IMR-90 (cell line): ENCODE data around the gene LRSAM1. TPM values are rescaled to one million over a fixed set of nuclear protein-coding genes. Genes with fewer than 3 reads are reported as not detected.
A peak's percentile ranks its signal among the peaks of the same experiment; 100 is the strongest.

Experiments used
- ATAC-seq: fragments of 200-7000 bp; cut with Tn5 transposase; 2 replicates; pipeline ENCODE4 v1.9.1; 2020; ENCODE audit warnings: low read depth, mild to moderate bottlenecking, moderate library complexity
- BruUV-seq: library from RNA; stranded (reverse); fragments of 400-500 nt; replicated peaks from 2 replicates; lab custom pipeline; 2021; lab: Mats Ljungman, UMichigan
- CTCF ChIA-PET: fragments of 300-600 bp; formaldehyde crosslinking; extraction: SDS; loops from one replicate; lab custom pipeline; 2021; ENCODE audit warnings: antibody characterized with exemption; lab: Yijun Ruan, JAX
- POLR2A ChIA-PET: fragments of 300-600 bp; sonication (Branson Sonifier 250); formaldehyde crosslinking; loops from one replicate; lab custom pipeline; 2022; ENCODE audit warnings: antibody characterized with exemption; ENCODE audit not compliant: unreplicated experiment; lab: Charles Lee
- DNase-seq: peaks from one replicate; pipeline ENCODE4 v3.0.0; 2013
- H2AFZ ChIP-seq: replicated peaks from 2 replicates; pipeline ENCODE3; 2013; ENCODE audit warnings: low read length, mild to moderate bottlenecking; ENCODE audit not compliant: poor library complexity
- H2AK5ac ChIP-seq: 2 replicates; pipeline ENCODE4 v1.6.1; 2013; ENCODE audit warnings: low read depth, low read length, inconsistent platforms
- H2AK9ac ChIP-seq: replicated peaks from 2 replicates; pipeline ENCODE3; 2013; ENCODE audit warnings: mild to moderate bottlenecking, low read depth, low read length, moderate library complexity; ENCODE audit not compliant: poor library complexity
- H2BK120ac ChIP-seq: 2 replicates; pipeline ENCODE4 v1.6.1; 2013; ENCODE audit warnings: low read depth, low read length, inconsistent platforms
- H2BK15ac ChIP-seq: 3 replicates; pipeline ENCODE4 v1.6.1; 2013; ENCODE audit warnings: low read depth, low read length, inconsistent platforms
- H2BK20ac ChIP-seq: 2 replicates; pipeline ENCODE4 v1.6.1; 2013; ENCODE audit warnings: low read depth, mild to moderate bottlenecking, inconsistent platforms, low read length, moderate library complexity
- H2BK5ac ChIP-seq: 2 replicates; pipeline ENCODE4 v1.6.1; 2013; ENCODE audit warnings: mild to moderate bottlenecking, low read depth, low read length, inconsistent platforms; ENCODE audit not compliant: poor library complexity, severe bottlenecking
- H3K14ac ChIP-seq: replicated peaks from 2 replicates; pipeline ENCODE4 v1.6.1; 2013; ENCODE audit warnings: low read depth, low read length, inconsistent platforms
- H3K18ac ChIP-seq: 2 replicates; pipeline ENCODE4 v1.6.1; 2013; ENCODE audit warnings: low read depth, low read length, control low read depth
- H3K23ac ChIP-seq: 2 replicates; pipeline ENCODE4 v1.6.1; 2013; ENCODE audit warnings: low read depth, low read length, inconsistent platforms
- H3K27ac ChIP-seq: 2 replicates; pipeline ENCODE4 v1.5.1; 2013; ENCODE audit warnings: mild to moderate bottlenecking, control low read depth, low read length; ENCODE audit not compliant: insufficient read depth
- H3K27me3 ChIP-seq: 2 replicates; pipeline ENCODE4 v1.6.1; 2013; ENCODE audit warnings: low read length; ENCODE audit not compliant: control insufficient read depth, insufficient read depth
- H3K36me3 ChIP-seq: 2 replicates; pipeline ENCODE4 v1.6.1; 2013; ENCODE audit warnings: low read length, mixed read lengths; ENCODE audit not compliant: control insufficient read depth, insufficient read depth
- H3K4ac ChIP-seq: 2 replicates; pipeline ENCODE4 v1.6.1; 2013; ENCODE audit warnings: low read depth, low read length, inconsistent platforms
- H3K4me1 ChIP-seq: 2 replicates; pipeline ENCODE4 v1.6.1; 2013; ENCODE audit warnings: low read length, mixed read lengths; ENCODE audit not compliant: control insufficient read depth, insufficient read depth
- H3K4me2 ChIP-seq: 2 replicates; pipeline ENCODE4 v1.6.1; 2013; ENCODE audit warnings: low read depth, mild to moderate bottlenecking, control low read depth, low read length, moderate library complexity
- H3K4me3 ChIP-seq: 2 replicates; pipeline ENCODE4 v1.5.1; 2013; ENCODE audit warnings: low read depth, mild to moderate bottlenecking, control low read depth, low read length, moderate library complexity; ENCODE audit not compliant: insufficient read depth
- H3K56ac ChIP-seq: 2 replicates; pipeline ENCODE4 v1.6.1; 2013; ENCODE audit warnings: low read length, inconsistent platforms; ENCODE audit not compliant: insufficient read depth; ENCODE audit errors: extremely low read depth
- H3K79me1 ChIP-seq, 2 experiments: 2 replicates each; pipeline ENCODE4 v1.6.1; 2013; ENCODE audit warnings: low read length in 2 of 2, inconsistent platforms in 1 of 2, low read depth in 1 of 2
- H3K9ac ChIP-seq: 2 replicates; pipeline ENCODE4 v1.6.1; 2013; ENCODE audit warnings: low read depth, low read length, control low read depth
- H3K9me1 ChIP-seq: 2 replicates; pipeline ENCODE4 v1.6.1; 2013; ENCODE audit warnings: low read length, inconsistent platforms; ENCODE audit not compliant: insufficient read depth
- H3K9me3 ChIP-seq: 2 replicates; pipeline ENCODE4 v1.6.1; 2013; ENCODE audit warnings: low read length; ENCODE audit not compliant: control insufficient read depth, insufficient read depth
- H4K20me1 ChIP-seq: 2 replicates; pipeline ENCODE4 v1.6.1; 2013; ENCODE audit warnings: low read length, inconsistent platforms; ENCODE audit not compliant: insufficient read depth
- H4K5ac ChIP-seq: 2 replicates; pipeline ENCODE4 v1.6.1; 2013; ENCODE audit warnings: mild to moderate bottlenecking, low read depth, low read length, control low read depth
- H4K8ac ChIP-seq, 2 experiments: 2 replicates each; pipeline ENCODE4 v1.6.1; 2013; ENCODE audit warnings: low read depth in 2 of 2, low read length in 2 of 2, control low read depth in 1 of 2, inconsistent platforms in 1 of 2
- H4K91ac ChIP-seq: 2 replicates; pipeline ENCODE4 v1.6.1; 2013; ENCODE audit warnings: low read depth, low read length, inconsistent platforms; ENCODE audit not compliant: insufficient read depth
- BHLHE40 ChIP-seq: fragments of 150-350 bp; IDR thresholded peaks from 2 replicates; pipeline ENCODE4 v1.6.1; 2016; ENCODE audit warnings: mild to moderate bottlenecking, low read depth, low read length
- CEBPB ChIP-seq: IDR thresholded peaks from 2 replicates; pipeline ENCODE4 v1.6.1; 2012; ENCODE audit warnings: low read depth, low read length, improper control_type of control experiment
- CHD1 ChIP-seq: IDR thresholded peaks from 2 replicates; pipeline ENCODE4 v1.6.1; 2012; ENCODE audit warnings: low read depth, low read length, improper control_type of control experiment
- FOS ChIP-seq: fragments of 150-350 bp; IDR thresholded peaks from 2 replicates; pipeline ENCODE4 v1.6.1; 2016; ENCODE audit warnings: low read depth, low read length
- MAFK ChIP-seq: IDR thresholded peaks from 2 replicates; pipeline ENCODE4 v1.6.1; 2012; ENCODE audit warnings: low read depth, low read length, improper control_type of control experiment
- MXI1 ChIP-seq: IDR thresholded peaks from 2 replicates; pipeline ENCODE4 v1.6.1; 2012; ENCODE audit warnings: low read depth, mild to moderate bottlenecking, low read length, moderate library complexity, borderline replicate concordance
- NFE2L2 ChIP-seq: fragments of 150-350 bp; IDR thresholded peaks from 2 replicates; pipeline ENCODE4 v1.6.1; 2016; ENCODE audit warnings: low read depth, mild to moderate bottlenecking, low read length
- POLR2A ChIP-seq: IDR thresholded peaks from 2 replicates; pipeline ENCODE4 v1.6.1; 2012; ENCODE audit warnings: mild to moderate bottlenecking, low read depth, low read length
- RAD21 ChIP-seq: IDR thresholded peaks from 2 replicates; pipeline ENCODE4 v1.6.1; 2012; ENCODE audit warnings: low read length, improper control_type of control experiment
- RCOR1 ChIP-seq: IDR thresholded peaks from 2 replicates; pipeline ENCODE4 v1.6.1; 2012; ENCODE audit warnings: mild to moderate bottlenecking, low read length, improper control_type of control experiment; ENCODE audit not compliant: insufficient replicate concordance
- RFX5 ChIP-seq: IDR thresholded peaks from 2 replicates; pipeline ENCODE4 v1.8.0; 2012; ENCODE audit warnings: low read depth, mild to moderate bottlenecking, low read length, moderate library complexity
- SMC3 ChIP-seq: fragments of 150-350 bp; IDR thresholded peaks from 2 replicates; pipeline ENCODE4 v1.6.1; 2016; ENCODE audit warnings: low read depth, mild to moderate bottlenecking, antibody characterized with exemption, low read length, moderate library complexity
- WGBS, 2 experiments: methylation state at CpG; one replicate each; pipeline versions ENCODE4 v1.1.5 to v1.1.7; 2013; ENCODE audit warnings: missing lambda C conversion rate in 2 of 2; ENCODE audit not compliant: insufficient read length in 1 of 2; ENCODE audit errors: extremely low coverage in 2 of 2; 5-methylcytosine and 5-hydroxymethylcytosine counted together
- dilution Hi-C: fragments of 300-500 bp; cut with HindIII; formaldehyde crosslinking; loops from one replicate; pipeline ENCODE4 v1.14.3; 2018; ENCODE audit warnings: low sequenced_read_pairs; ENCODE audit not compliant: unreplicated experiment
- in situ Hi-C: fragments of 300-500 bp; cut with MboI; formaldehyde crosslinking; loops from 3 replicates; pipeline ENCODE4 v1.14.3; 2019; ENCODE audit warnings: low sequenced_read_pairs, inconsistent platforms, mixed read lengths
- intact Hi-C: fragments of 100-400 bp; cut with micrococcal nuclease; formaldehyde crosslinking; loops from 2 replicates; pipeline ENCODE4 v1.10.0; 2022
- polyA plus RNA-seq, 3 experiments: library from polyadenylated mRNA; depleted of rRNA; stranded (reverse); fragments of >200 nt; gene quantifications; 2 replicates each; pipeline ENCODE4 v1.2.3, GENCODE V29; 2012; ENCODE audit warnings: low replicate concordance in 1 of 3
- total RNA-seq: library from RNA; depleted of rRNA; stranded (reverse); fragments of >200 nt; gene quantifications from 2 replicates; pipeline ENCODE4 v1.2.3, GENCODE V29; 2012
- TF ChIP-seq, protein P1 (sequence below): fragments of 150-350 bp; IDR thresholded peaks from 2 replicates; pipeline ENCODE4 v1.6.1; 2017; ENCODE audit warnings: mild to moderate bottlenecking, antibody characterized with exemption, low read length, low read depth
- TF ChIP-seq, protein P2 (sequence below): fragments of 150-350 bp; IDR thresholded peaks from 2 replicates; pipeline ENCODE4 v1.6.1; 2016; ENCODE audit warnings: low read depth, mild to moderate bottlenecking, low read length, moderate library complexity, borderline replicate concordance
- TF ChIP-seq, protein P3 (sequence below): conservative IDR thresholded peaks from 2 replicates; pipeline ENCODE4 v1.5.1; 2012; ENCODE audit warnings: mild to moderate bottlenecking, low read depth, low read length, improper control_type of control experiment

LRSAM1 gene
- total and polyA plus RNA-seq, 2 of the 4 experiments (the other 2 are of a cell fraction), result 3.0 to 9.3 TPM

DNA sequence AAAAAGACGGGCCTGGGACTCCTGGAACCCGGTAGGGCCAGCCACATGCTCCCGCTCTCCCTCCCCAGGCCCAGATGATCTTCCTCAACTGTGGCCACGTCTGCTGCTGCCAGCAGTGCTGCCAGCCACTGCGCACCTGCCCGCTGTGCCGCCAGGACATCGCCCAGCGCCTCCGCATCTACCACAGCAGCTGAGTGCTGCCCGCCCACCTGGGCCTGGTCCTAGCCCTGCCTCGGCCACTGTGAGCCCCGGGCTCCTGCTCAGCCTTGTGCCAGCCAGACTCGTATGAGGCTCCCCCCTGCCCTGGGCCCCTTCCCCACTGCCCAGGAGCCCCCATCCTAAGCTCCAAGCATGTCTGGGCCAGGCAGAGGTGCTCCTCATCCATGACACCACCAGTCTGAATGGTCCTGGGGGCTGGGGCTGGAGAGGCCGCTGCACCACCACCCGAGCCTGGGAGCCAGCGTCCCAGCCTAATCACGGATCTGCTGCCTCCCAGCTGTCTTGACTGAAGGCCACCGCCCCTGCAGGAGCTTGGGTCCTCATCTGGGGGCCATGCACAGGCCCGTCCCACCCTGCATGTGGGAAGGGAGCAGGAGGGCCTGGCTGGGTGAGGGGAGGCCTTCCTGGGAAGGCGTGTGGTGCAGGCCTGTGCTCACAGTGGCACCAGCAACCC, 51.5 kb downstream of the LRSAM1 start:
- Histone ChIP-seq H2AK5ac (no peak overlapping the region), H4K20me1 (peaks cover 35% of the 10 kb centered on the region), H4K91ac (no peak overlapping the region), H4K5ac (no peak overlapping the region), H3K27ac (no peak overlapping the region), H2BK120ac (no peak overlapping the region), H3K4me2 (no peak overlapping the region), H3K4ac (no peak overlapping the region), H3K23ac (no peak overlapping the region), H2BK20ac (no peak overlapping the region), H3K79me1 (peaks cover 10 to 55% of the 10 kb centered on the region in 2 experiments; a peak in 3 of 4 replicates), H3K4me1 (peaks cover 6% of the 10 kb centered on the region; the same call in 1 of the 2 replicates), H2BK5ac (peak overlapping the region; percentile 18), H2AK9ac (peak overlapping the region; percentile 71), H4K8ac (no peak overlapping the region), H2AFZ (no peak overlapping the region), H3K9ac (no peak overlapping the region), H3K4me3 (no peak overlapping the region), H3K9me1 (no peaks in the 10 kb centered on the region), H3K56ac (no peak overlapping the region), H3K18ac (no peak overlapping the region), H3K36me3 (peaks cover 62% of the 10 kb centered on the region), H2BK15ac (no peak overlapping the region), H3K14ac (no peak overlapping the region), H3K9me3 (no peaks in the 10 kb centered on the region), H3K27me3 (no peaks in the 10 kb centered on the region)
- dilution Hi-C loops (no loop called here), in situ Hi-C loops (loop anchor here (5.0 kb wide), 1 partner anchor 84 kb away; no protein-coding TSS in a partner anchor), intact Hi-C loops (loop anchor here (5.0 to 10.0 kb wide), 2 partner anchors 64 to 422 kb away; a partner anchor contains a TSS)
- ChIA-PET POLR2A (no interaction called here), CTCF (no interaction called here)
- 94% methylated on average over 10 of the region's 21 CpGs; no CpG with 5 or more reads in 1 of the 2 experiments for WGBS, 2 experiments
- DNase-seq (no peak), ATAC-seq (no peak)
- BruUV-seq, result no TSS peak
- TF ChIP-seq, protein P1, sequence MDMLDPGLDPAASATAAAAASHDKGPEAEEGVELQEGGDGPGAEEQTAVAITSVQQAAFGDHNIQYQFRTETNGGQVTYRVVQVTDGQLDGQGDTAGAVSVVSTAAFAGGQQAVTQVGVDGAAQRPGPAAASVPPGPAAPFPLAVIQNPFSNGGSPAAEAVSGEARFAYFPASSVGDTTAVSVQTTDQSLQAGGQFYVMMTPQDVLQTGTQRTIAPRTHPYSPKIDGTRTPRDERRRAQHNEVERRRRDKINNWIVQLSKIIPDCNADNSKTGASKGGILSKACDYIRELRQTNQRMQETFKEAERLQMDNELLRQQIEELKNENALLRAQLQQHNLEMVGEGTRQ, result no peak
- no peak for TF ChIP-seq RFX5
- no peak for TF ChIP-seq MXI1
- TF ChIP-seq BHLHE40, result no peak
- TF ChIP-seq CHD1, result no peak
- no peak for TF ChIP-seq NFE2L2
- TF ChIP-seq, protein P2, sequence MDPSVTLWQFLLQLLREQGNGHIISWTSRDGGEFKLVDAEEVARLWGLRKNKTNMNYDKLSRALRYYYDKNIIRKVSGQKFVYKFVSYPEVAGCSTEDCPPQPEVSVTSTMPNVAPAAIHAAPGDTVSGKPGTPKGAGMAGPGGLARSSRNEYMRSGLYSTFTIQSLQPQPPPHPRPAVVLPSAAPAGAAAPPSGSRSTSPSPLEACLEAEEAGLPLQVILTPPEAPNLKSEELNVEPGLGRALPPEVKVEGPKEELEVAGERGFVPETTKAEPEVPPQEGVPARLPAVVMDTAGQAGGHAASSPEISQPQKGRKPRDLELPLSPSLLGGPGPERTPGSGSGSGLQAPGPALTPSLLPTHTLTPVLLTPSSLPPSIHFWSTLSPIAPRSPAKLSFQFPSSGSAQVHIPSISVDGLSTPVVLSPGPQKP, result no peak
- TF ChIP-seq MAFK, result no peak
- TF ChIP-seq, protein P3, sequence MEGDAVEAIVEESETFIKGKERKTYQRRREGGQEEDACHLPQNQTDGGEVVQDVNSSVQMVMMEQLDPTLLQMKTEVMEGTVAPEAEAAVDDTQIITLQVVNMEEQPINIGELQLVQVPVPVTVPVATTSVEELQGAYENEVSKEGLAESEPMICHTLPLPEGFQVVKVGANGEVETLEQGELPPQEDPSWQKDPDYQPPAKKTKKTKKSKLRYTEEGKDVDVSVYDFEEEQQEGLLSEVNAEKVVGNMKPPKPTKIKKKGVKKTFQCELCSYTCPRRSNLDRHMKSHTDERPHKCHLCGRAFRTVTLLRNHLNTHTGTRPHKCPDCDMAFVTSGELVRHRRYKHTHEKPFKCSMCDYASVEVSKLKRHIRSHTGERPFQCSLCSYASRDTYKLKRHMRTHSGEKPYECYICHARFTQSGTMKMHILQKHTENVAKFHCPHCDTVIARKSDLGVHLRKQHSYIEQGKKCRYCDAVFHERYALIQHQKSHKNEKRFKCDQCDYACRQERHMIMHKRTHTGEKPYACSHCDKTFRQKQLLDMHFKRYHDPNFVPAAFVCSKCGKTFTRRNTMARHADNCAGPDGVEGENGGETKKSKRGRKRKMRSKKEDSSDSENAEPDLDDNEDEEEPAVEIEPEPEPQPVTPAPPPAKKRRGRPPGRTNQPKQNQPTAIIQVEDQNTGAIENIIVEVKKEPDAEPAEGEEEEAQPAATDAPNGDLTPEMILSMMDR, result no peak
- TF ChIP-seq SMC3, result no peak
- TF ChIP-seq RAD21, result no peak
- TF ChIP-seq CEBPB, result no peak
- TF ChIP-seq POLR2A, result no peak
- TF ChIP-seq RCOR1, result no peak
- no peak for TF ChIP-seq FOS
